ENCODE measurements around the gene KRT79.

- no peak for TF ChIP-seq CTCF (IDR thresholded peaks at IDR 0.05; ENCODE audit: poor library complexity)
- TF ChIP-seq EZH2 (IDR thresholded peaks at IDR 0.05; ENCODE audit: borderline replicate concordance), result no peak
- no peak for TF ChIP-seq EZH2phosphoT487 (IDR thresholded peaks at IDR 0.05; ENCODE audit: low read depth, severe bottlenecking, unreplicated experiment)
These were observed 21.4 kb downstream of the KRT79 start for GRCh38 chr12:52812749-52813148.
